Spleen (tissue), 11 donors: Measurements from ENCODE around the gene CRB2. TPM values are rescaled to one million over a fixed set of nuclear protein-coding genes. Genes with fewer than 3 reads are reported as not detected.

ENCODE experiments used
- DNase-seq: peaks from one replicate; pipeline ENCODE4 v3.0.0-alpha.2; 2020
- H3K27ac ChIP-seq, 8 donors: fragments of 200-600 bp; sonication (generic) in 7 of 8; 1 replicate in 4 of 8; 2 replicates in 4 of 8; pipeline versions ENCODE4 v1.5.0 to v1.8.0; 2016 to 2021; ENCODE audit warnings: inconsistent platforms in 4 of 8, mild to moderate bottlenecking in 4 of 8, moderate library complexity in 1 of 8
- H3K27me3 ChIP-seq, 7 donors: fragments of 200-600 bp; sonication (generic) in 6 of 7; replicated peaks in 1 of 7; 1 replicate in 4 of 7; 2 replicates in 3 of 7; pipeline versions ENCODE4 v1.5.0 to v1.8.0; 2016 to 2021; ENCODE audit warnings: inconsistent platforms in 3 of 7, mild to moderate bottlenecking in 1 of 7
- H3K36me3 ChIP-seq, 6 donors: fragments of 200-600 bp; sonication (generic) in 5 of 6; 1 replicate in 4 of 6; 2 replicates in 2 of 6; pipeline versions ENCODE4 v1.5.0 to v1.8.0; 2016 to 2021; ENCODE audit warnings: inconsistent platforms in 2 of 6
- H3K4me1 ChIP-seq, 6 donors: fragments of 200-600 bp; sonication (generic) in 5 of 6; 1 replicate in 3 of 6; 2 replicates in 3 of 6; pipeline versions ENCODE4 v1.5.0 to v1.8.0; 2016 to 2021; ENCODE audit warnings: inconsistent platforms in 3 of 6
- H3K4me3 ChIP-seq, 8 donors: fragments of 200-600 bp; sonication (generic) in 7 of 8; 1 replicate in 4 of 8; 2 replicates in 4 of 8; pipeline versions ENCODE4 v1.5.0 to v1.8.0; 2016 to 2021; ENCODE audit warnings: inconsistent platforms in 4 of 8, mild to moderate bottlenecking in 4 of 8, moderate library complexity in 2 of 8
- H3K9me3 ChIP-seq, 8 donors: fragments of 200-600 bp; sonication (generic) in 7 of 8; 1 replicate in 4 of 8; 2 replicates in 4 of 8; pipeline versions ENCODE4 v1.5.0 to v1.8.0; 2016 to 2021; ENCODE audit warnings: inconsistent platforms in 4 of 8
- CTCF ChIP-seq, 11 experiments: fragments of 200-600 bp in 7 of 11; fragments of 450-650 bp in 4 of 11; sonication (generic) in 4 of 11; IDR thresholded peaks in 8 of 11; conservative IDR thresholded peaks in 3 of 11; 1 replicate in 7 of 11; 2 replicates in 4 of 11; pipeline versions ENCODE4 v1.4.0 to v1.8.0; 2016 to 2021; ENCODE audit warnings: antibody characterized with exemption in 11 of 11, inconsistent platforms in 4 of 11, mild to moderate bottlenecking in 1 of 11
- POLR2A ChIP-seq, 3 donors: fragments of 450-650 bp; IDR thresholded peaks; one replicate each; pipeline ENCODE4 v1.5.1; 2017; ENCODE audit warnings: antibody characterized with exemption in 3 of 3, mild to moderate bottlenecking in 1 of 3
- POLR2AphosphoS5 ChIP-seq, 3 donors: sonication (generic); formaldehyde crosslinking; IDR thresholded peaks; one replicate each; pipeline ENCODE4 v1.5.1; 2017; ENCODE audit warnings: antibody characterized with exemption in 3 of 3
- WGBS, 5 donors: extraction: QIAGEN DNeasy Blood & Tissue Kit in 3 of 5; methylation state at CpG; one replicate each; pipeline versions ENCODE4 v1.1.5 to v1.1.7; 2013 to 2018; 5-methylcytosine and 5-hydroxymethylcytosine counted together
- intact Hi-C: fragments of 100-400 bp; cut with DNase I; formaldehyde crosslinking; loops from one replicate; pipeline ENCODE4 v1.15.0; 2023; ENCODE audit warnings: low total_unique reads
- polyA plus RNA-seq, 3 donors: library from polyadenylated mRNA; stranded (reverse); fragments of 200-250 nt; gene quantifications; one replicate each; pipeline ENCODE4 v1.2.1, GENCODE V29; 2013
- total RNA-seq, 7 donors: library from RNA; depleted of rRNA in 3 of 7; stranded (reverse); fragments of >200 nt in 3 of 7; fragmentation: NEBNext Ultra II Directional in 4 of 7; extraction: Animal tissue kit (Norgen Biotek cat#: 25700) in 4 of 7; gene quantifications; one replicate each; pipeline versions ENCODE4 v1.1.0 to v1.2.1, GENCODE V29; 2016 to 2021
- donor health status: healthy with polysubstance abuse.
- donor health status: DM: no; HTN: no; CAD: no; lungs with moderate emphysema.
- donor health status: DM: no; HTN: no; CAD: no.
- donor health status: Bipolar disorder and iron deficiency.
- donor health status: healthy.
- donor health status: DM: no; HTN: no; CAD: no.
- donor health status: DM: yes; HTN: yes; CAD: no.

CRB2 gene
- total and polyA plus RNA-seq, 10 donors, result 0.34 to 3.0 (median 1.6) TPM

DNA sequence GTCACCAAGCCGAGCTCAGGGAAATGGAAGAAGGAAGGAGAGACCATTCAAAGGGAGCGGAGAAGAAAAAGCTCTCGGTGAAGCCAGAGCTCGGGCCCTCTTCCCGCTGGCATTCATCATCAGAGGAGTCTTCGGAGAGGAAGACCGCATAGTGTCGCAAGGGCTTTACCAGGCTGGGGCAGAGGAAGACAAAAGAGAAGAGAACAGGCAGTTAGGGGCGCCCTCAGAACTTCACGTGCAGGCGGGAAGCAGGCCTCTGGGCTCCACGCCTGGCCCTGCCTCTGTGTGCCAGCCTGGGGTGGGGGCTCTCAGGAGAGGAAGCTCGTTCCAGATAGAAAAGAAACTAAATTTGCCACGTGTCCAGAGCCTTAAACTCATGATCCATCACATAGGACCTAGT lies 31.7 kb downstream of the CRB2 start:
- peaks cover 0 to 35% (median 12%) of the 10 kb centered on the region in 6 donors for H3K36me3 ChIP-seq
- intact Hi-C loops, result no loop called here
- H3K27ac ChIP-seq, result no peak overlapping the region
- H3K4me1 ChIP-seq, result peaks cover 0 to 17% (median 0%) of the 10 kb centered on the region in 6 donors
- peaks cover 0 to under 1% (median 0%) of the 10 kb centered on the region in 8 donors for H3K9me3 ChIP-seq
- TF ChIP-seq CTCF (IDR thresholded peaks at IDR 0.05 in 8 of 11, conservative IDR thresholded peaks at IDR 0.05 in 3 of 11) (no peak), POLR2A (IDR thresholded peaks at IDR 0.05) (no peak), POLR2AphosphoS5 (IDR thresholded peaks at IDR 0.05) (no peak)
- DNase-seq, result peak; percentile 72
- H3K4me3 ChIP-seq, result no peak overlapping the region
- WGBS, 5 donors, result 39 to 72% (median 61%) methylated on average over 14 of the region's 14 CpGs
- H3K27me3 ChIP-seq, result no peaks in the 10 kb centered on the region

DNA sequence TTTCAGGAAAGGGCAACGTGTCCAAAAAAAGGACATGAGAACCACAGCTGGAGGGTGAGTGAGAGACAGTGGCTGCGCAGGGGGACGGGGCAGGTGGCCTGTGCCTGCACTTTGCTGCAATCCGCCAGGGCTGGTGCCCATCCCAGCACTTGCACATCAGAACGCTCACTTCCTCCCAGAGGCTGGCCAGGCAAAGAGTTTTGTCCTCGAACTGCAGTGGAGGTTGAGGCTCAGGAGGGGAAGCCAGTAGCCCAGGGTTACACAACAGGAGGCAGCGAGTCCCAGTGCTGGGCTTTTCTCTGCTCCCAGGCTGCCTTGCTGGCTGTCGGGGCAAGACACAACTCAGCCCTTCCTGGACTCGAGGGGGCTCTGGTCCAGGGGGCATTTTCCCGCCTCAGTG lies 33.1 kb downstream of the CRB2 start:
- Histone ChIP-seq H3K4me1 (peaks cover 0 to 17% (median 0%) of the 10 kb centered on the region in 6 donors), H3K36me3 (peaks cover 0 to 21% (median 0%) of the 10 kb centered on the region in 6 donors), H3K27ac (no peak overlapping the region), H3K4me3 (no peak overlapping the region), H3K27me3 (no peaks in the 10 kb centered on the region), H3K9me3 (peaks cover 0 to 5% (median 0%) of the 10 kb centered on the region in 8 donors)
- peak; percentile 71 for DNase-seq
- TF ChIP-seq POLR2AphosphoS5 (IDR thresholded peaks at IDR 0.05) (peak in 1 of 3 donors; percentile 14), CTCF (IDR thresholded peaks at IDR 0.05 in 8 of 11, conservative IDR thresholded peaks at IDR 0.05 in 3 of 11) (no peak)
- 45 to 64% (median 55%) methylated on average over 6 to 10 of the region's 10 CpGs for WGBS, 5 donors
- intact Hi-C loops, result no loop called here

DNA sequence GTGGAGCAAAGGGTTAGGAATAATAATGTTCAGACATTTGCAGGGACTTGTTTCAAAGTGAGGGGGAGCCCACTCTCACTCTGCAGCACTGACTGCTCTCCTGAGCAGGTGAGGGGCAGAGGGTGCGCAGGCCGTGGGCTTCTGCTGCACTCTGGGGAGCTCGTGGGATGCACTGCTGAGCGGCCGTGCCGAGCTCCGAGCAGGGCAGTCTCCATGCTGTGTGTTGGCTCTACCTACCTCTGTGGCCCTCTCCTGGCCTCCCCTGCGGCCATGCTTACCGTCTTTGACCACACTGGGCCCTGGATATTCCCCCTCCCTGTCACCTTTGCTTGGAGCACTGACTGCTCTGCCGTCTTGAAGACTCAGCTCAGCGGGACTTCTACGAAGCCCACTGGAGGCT lies 33.7 kb downstream of the CRB2 start:
- no peaks in the 10 kb centered on the region for H3K27me3 ChIP-seq
- H3K4me3 ChIP-seq, result no peak overlapping the region
- TF ChIP-seq CTCF (IDR thresholded peaks at IDR 0.05 in 8 of 11, conservative IDR thresholded peaks at IDR 0.05 in 3 of 11) (no peak), POLR2AphosphoS5 (IDR thresholded peaks at IDR 0.05) (peak in 2 of 3 donors; percentile 18 to 30)
- intact Hi-C loops, result no loop called here
- no peak for DNase-seq
- H3K4me1 ChIP-seq, result peaks cover 0 to 17% (median 0%) of the 10 kb centered on the region in 6 donors
- H3K36me3 ChIP-seq, result peaks cover 0 to 19% (median 0%) of the 10 kb centered on the region in 6 donors
- H3K9me3 ChIP-seq, result peaks cover 0 to 5% (median 0%) of the 10 kb centered on the region in 8 donors
- 79 to 88% (median 86%) methylated on average over 8 to 12 of the region's 12 CpGs for WGBS, 5 donors
- H3K27ac ChIP-seq, result no peak overlapping the region

GRCh38 chr9:123390337-123391135 lies 34.5 kb downstream of the CRB2 start:
- intact Hi-C loops, result no loop called here
- Histone ChIP-seq H3K4me1 (peaks cover 0 to 17% (median 0%) of the 10 kb centered on the region in 6 donors), H3K36me3 (peaks cover 0 to 26% (median 0%) of the 10 kb centered on the region in 6 donors), H3K9me3 (peaks cover 0 to 5% (median 0%) of the 10 kb centered on the region in 8 donors), H3K4me3 (no peak overlapping the region), H3K27me3 (no peaks in the 10 kb centered on the region), H3K27ac (no peak overlapping the region)
- TF ChIP-seq POLR2A (IDR thresholded peaks at IDR 0.05) (no peak), POLR2AphosphoS5 (IDR thresholded peaks at IDR 0.05) (peak in 1 of 3 donors; percentile 44)
- no peak for DNase-seq
- WGBS, 5 donors, result 90 to 92% (median 91%) methylated on average over 20 to 23 of the region's 23 CpGs
